Breast epithelium (tissue), 4 donors: ENCODE results near the gene KRTAP4-7. TPM values are rescaled to one million over a fixed set of nuclear protein-coding genes. Genes with fewer than 3 reads are reported as not detected.

Experiments
- DNase-seq, 2 donors: peaks; one replicate each; pipeline ENCODE4 v3.0.0-alpha.2; 2019; ENCODE audit warnings: low spot score in 2 of 2
- H3K27ac ChIP-seq, 2 donors: fragments of 200-600 bp; sonication (generic) in 1 of 2; one replicate each; pipeline ENCODE4 v1.5.1; 2016 to 2019; ENCODE audit warnings: mild to moderate bottlenecking in 1 of 2
- H3K27me3 ChIP-seq, 2 donors: fragments of 200-600 bp; sonication (generic) in 1 of 2; one replicate each; pipeline versions ENCODE4 v1.5.1 to v1.6.0; 2017 to 2019; ENCODE audit warnings: control low read depth in 1 of 2, mild to moderate bottlenecking in 1 of 2
- H3K36me3 ChIP-seq: fragments of 200-600 bp; one replicate; pipeline ENCODE4 v1.5.1; 2019
- H3K4me1 ChIP-seq, 2 donors: fragments of 200-600 bp; sonication (generic); one replicate each; pipeline ENCODE4 v1.5.1; 2016 to 2019; ENCODE audit warnings: control low read depth in 1 of 2
- H3K4me3 ChIP-seq, 3 donors: fragments of 200-600 bp; sonication (generic); 1 replicate in 2 of 3; 2 replicates in 1 of 3; pipeline ENCODE4 v1.5.1; 2016 to 2019; ENCODE audit warnings: mild to moderate bottlenecking in 3 of 3, moderate library complexity in 2 of 3
- H3K9me3 ChIP-seq, 2 donors: fragments of 200-600 bp; sonication (generic) in 1 of 2; one replicate each; pipeline ENCODE4 v1.5.1; 2016 to 2019; ENCODE audit warnings: control low read depth in 1 of 2
- CTCF ChIP-seq, 3 donors: fragments of 450-650 bp; IDR thresholded peaks; one replicate each; pipeline ENCODE4 v1.5.1; 2016 to 2017; ENCODE audit warnings: antibody characterized with exemption in 3 of 3, mild to moderate bottlenecking in 3 of 3, moderate library complexity in 3 of 3
- POLR2A ChIP-seq: fragments of 450-650 bp; IDR thresholded peaks from one replicate; pipeline ENCODE4 v1.6.1; 2016; ENCODE audit warnings: antibody characterized with exemption, mild to moderate bottlenecking, moderate library complexity
- POLR2AphosphoS5 ChIP-seq, 3 donors: sonication (generic); formaldehyde crosslinking; IDR thresholded peaks; one replicate each; pipeline ENCODE4 v1.6.1; 2017; ENCODE audit warnings: antibody characterized with exemption in 3 of 3
- intact Hi-C: fragments of 100-400 bp; cut with DNase I; formaldehyde crosslinking; loops from one replicate; pipeline ENCODE4 v1.15.1; 2023; ENCODE audit warnings: low total_unique reads
- total RNA-seq, 3 donors: library from RNA; depleted of rRNA; stranded (reverse); fragments of >200 nt; gene quantifications; one replicate each; pipeline ENCODE4 v1.1.0, GENCODE V29; 2016

The KRTAP4-7 gene
- total RNA-seq, 3 donors from 2014 or later, result not detected

GRCh38 chr17:41125064-41125463 lies 41.1 kb downstream of the KRTAP4-7 start:
- no peaks in the 10 kb centered on the region for H3K27me3 ChIP-seq
- TF ChIP-seq POLR2A (no peak), POLR2AphosphoS5 (IDR thresholded peaks at IDR 0.05) (no peak), CTCF (IDR thresholded peaks at IDR 0.05) (no peak)
- no peaks in the 10 kb centered on the region for H3K9me3 ChIP-seq
- H3K4me3 ChIP-seq, result no peak overlapping the region
- intact Hi-C loops, result no loop called here
- no peak overlapping the region for H3K27ac ChIP-seq
- no peaks in the 10 kb centered on the region for H3K36me3 ChIP-seq
- DNase-seq, result no peak
- no peaks in the 10 kb centered on the region for H3K4me1 ChIP-seq

- intact Hi-C loops, result no loop called here
- Histone ChIP-seq H3K36me3 (no peaks in the 10 kb centered on the region), H3K9me3 (no peaks in the 10 kb centered on the region), H3K4me1 (no peaks in the 10 kb centered on the region), H3K4me3 (no peak overlapping the region), H3K27me3 (no peaks in the 10 kb centered on the region), H3K27ac (no peak overlapping the region)
- no peak for DNase-seq
- no peak for TF ChIP-seq POLR2A
- no peak for TF ChIP-seq POLR2AphosphoS5 (IDR thresholded peaks at IDR 0.05)
- TF ChIP-seq CTCF (IDR thresholded peaks at IDR 0.05), result no peak
Measured at GRCh38 chr17:41126412-41126811, 42.5 kb downstream of the KRTAP4-7 start.

- H3K4me1 ChIP-seq, result no peaks in the 10 kb centered on the region
- DNase-seq, result no peak
- intact Hi-C loops, result no loop called here
- H3K27me3 ChIP-seq, result no peaks in the 10 kb centered on the region
- no peak overlapping the region for H3K27ac ChIP-seq
- no peaks in the 10 kb centered on the region for H3K9me3 ChIP-seq
- H3K4me3 ChIP-seq, result no peak overlapping the region
- no peak for TF ChIP-seq POLR2AphosphoS5 (IDR thresholded peaks at IDR 0.05)
- no peak for TF ChIP-seq CTCF (IDR thresholded peaks at IDR 0.05)
- TF ChIP-seq POLR2A, result no peak
- H3K36me3 ChIP-seq, result no peaks in the 10 kb centered on the region
Measured at GRCh38 chr17:41127371-41127770, 43.4 kb downstream of the KRTAP4-7 start.

- Histone ChIP-seq H3K4me1 (no peaks in the 10 kb centered on the region), H3K4me3 (no peak overlapping the region), H3K36me3 (no peaks in the 10 kb centered on the region), H3K9me3 (no peaks in the 10 kb centered on the region), H3K27ac (peak overlapping the region in 1 of 2 donors; percentile 37), H3K27me3 (no peaks in the 10 kb centered on the region)
- intact Hi-C loops, result no loop called here
- TF ChIP-seq POLR2A (no peak), CTCF (IDR thresholded peaks at IDR 0.05) (no peak), POLR2AphosphoS5 (IDR thresholded peaks at IDR 0.05) (no peak)
- no peak for DNase-seq
Measured at GRCh38 chr17:41131979-41132378, 48.0 kb downstream of the KRTAP4-7 start.

GRCh38 chr17:41133880-41134735 lies 50.2 kb downstream of the KRTAP4-7 start:
- H3K27me3 ChIP-seq, result no peaks in the 10 kb centered on the region
- no peaks in the 10 kb centered on the region for H3K9me3 ChIP-seq
- DNase-seq, result no peak
- no peaks in the 10 kb centered on the region for H3K4me1 ChIP-seq
- H3K4me3 ChIP-seq, result no peak overlapping the region
- TF ChIP-seq POLR2AphosphoS5 (IDR thresholded peaks at IDR 0.05) (no peak), CTCF (IDR thresholded peaks at IDR 0.05) (no peak), POLR2A (no peak)
- H3K36me3 ChIP-seq, result no peaks in the 10 kb centered on the region
- intact Hi-C loops, result no loop called here
- no peak overlapping the region for H3K27ac ChIP-seq
